Posterior vena cava (tissue), 2 donors: ENCODE measurements around the gene ARHGEF37. TPM values are rescaled to one million over a fixed set of nuclear protein-coding genes. Genes with fewer than 3 reads are reported as not detected.
"Not testable (repeated sequence)": the region's sequence is repeated elsewhere in the genome, so short reads cannot be mapped to it uniquely, and the experiment has no call there.

Source experiments
- DNase-seq: peaks from one replicate; pipeline ENCODE4 v3.0.0-alpha.2; 2020; ENCODE audit warnings: low spot score
- intact Hi-C, 2 donors: fragments of 100-400 bp; cut with DNase I; formaldehyde crosslinking; loops; one replicate each; pipeline versions ENCODE4 v1.14.1 to v1.14.2; 2022 to 2023
- total RNA-seq, 2 donors: library from RNA; stranded (reverse); fragmentation: NEBNext Ultra II Directional; extraction: Animal tissue kit (Norgen Biotek cat#: 25700); gene quantifications; one replicate each; pipeline ENCODE4 v1.2.1, GENCODE V29; 2021
- donor health status: DM: yes; HTN: yes; CAD: no.
- donor health status: DM: yes; HTN: yes; CAD: no.

ARHGEF37 gene
- total RNA-seq, 2 donors from 2014 or later = 10.7 to 11.0 TPM

DNA sequence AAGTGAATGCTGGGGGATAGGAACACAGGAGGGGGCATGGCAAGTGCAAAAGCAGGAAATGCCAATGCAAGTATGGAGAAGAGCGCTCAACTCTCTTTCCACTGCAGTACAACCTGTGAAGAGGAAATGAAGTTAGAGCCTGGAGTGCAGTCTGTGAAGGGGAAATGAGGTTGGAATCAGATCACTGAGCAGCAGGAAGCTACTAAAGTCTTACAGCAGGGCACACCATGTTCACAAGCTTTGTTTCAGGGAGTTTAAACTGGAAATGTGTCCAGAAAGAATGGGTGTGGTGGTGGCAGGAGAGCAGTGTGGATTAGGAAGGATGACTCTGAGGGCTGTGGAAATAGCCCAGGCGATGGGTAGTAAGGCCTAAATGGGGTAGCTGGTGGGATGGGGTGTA, 15.4 kb downstream of the ARHGEF37 start:
- no peak for DNase-seq
- intact Hi-C loops = no loop called here

DNA sequence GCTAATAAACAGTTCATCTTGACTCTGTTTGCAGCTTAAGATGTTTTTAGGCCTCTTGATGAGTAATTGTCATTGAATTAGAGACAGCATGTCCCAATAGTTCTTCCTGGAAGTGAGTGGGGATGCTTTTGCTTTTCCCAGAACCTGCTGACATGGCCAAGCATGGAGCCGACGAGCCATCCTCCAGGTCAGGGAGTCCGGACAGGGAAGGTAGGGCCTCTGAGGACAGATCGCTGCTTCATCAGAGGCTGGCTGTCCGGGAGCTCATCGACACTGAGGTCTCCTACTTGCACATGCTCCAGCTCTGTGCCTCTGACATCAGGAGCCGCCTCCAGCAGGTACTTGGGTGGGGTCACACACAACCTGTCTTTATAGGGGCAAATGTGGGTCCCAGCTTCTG, 16.3 kb downstream of the ARHGEF37 start:
- DNase-seq = no peak
- intact Hi-C loops = no loop called here

DNA sequence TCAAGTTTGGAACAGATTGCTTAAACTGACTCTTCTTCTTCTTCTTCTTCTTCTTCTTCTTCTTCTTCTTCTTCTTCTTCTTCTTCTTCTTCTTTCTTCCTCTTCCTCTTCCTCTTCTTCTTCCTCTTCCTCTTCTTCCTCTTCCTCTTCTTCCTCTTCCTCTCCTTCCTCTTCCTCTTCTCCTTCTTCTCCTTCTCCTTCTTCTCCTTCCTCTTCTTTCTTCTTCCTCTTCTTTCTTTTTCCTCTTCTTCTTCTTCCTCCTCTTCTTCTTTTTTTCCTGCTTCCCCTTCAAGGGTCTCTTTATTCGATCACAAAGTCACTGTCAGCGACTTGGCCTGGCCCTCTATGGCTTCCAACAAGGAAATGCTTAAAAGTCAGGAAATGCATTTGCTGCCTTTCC, 16.9 kb downstream of the ARHGEF37 start:
- intact Hi-C loops, DNase-seq: not testable (repeated sequence)

DNA sequence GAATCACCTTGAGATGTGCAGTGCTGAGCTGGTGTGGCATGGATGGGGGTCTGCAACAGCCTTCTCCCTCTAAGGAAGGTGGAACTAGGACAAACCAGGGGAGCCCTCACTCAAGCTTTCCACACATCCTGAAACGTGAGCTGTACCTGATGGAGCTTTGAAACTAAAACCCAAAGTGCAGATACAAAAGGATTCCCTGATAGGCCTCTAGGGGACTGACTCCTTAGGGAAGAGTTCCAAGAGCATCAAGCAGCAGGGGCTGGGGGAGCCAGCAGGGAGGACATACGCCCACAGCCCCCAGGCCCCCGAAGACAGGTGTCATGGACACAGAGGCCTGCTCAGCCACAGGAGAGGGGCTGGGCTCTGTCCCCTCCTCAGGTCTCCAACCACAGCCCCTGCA, 17.7 kb downstream of the ARHGEF37 start:
- intact Hi-C loops = no loop called here
- DNase-seq = no peak

DNA sequence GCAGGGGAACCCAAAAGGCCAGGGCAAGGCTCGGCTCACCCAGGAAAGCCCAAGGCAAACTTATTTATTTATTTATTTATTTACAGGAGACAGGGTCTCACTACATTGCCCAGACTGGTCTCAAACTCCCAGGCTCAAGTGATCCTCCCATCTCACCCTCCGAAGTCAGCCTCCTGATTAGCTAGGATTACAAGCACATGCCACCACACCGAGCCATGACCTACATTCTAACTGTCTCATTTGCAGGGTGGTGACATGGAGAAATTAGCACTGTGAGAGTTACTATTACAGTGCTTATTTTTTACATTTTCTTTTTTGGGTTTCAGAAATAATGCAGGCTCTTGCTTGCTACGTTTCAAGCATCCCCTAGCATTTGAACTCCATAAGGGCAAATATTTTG, 18.1 kb downstream of the ARHGEF37 start:
- no peak for DNase-seq
- intact Hi-C loops = no loop called here

DNA sequence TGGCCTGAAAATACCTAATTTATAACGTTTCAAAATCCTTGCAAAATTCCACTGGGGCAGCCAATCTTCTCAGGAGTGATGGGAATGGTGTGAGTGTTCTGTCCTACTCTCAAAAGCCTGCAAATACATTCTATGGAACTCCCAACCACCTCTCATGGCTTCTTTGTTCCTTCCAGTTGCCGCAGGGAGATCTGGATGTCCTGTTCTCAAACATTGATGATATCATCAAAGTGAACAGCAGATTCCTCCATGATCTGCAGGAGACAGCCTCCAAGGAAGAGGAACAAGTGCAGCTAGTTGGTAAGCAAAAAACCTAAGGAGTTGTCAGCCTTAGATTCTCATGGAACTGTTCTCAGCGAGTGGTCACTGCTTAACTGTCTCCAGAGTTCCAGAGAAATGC, 19.6 kb downstream of the ARHGEF37 start:
- intact Hi-C loops = no loop called here
- DNase-seq = no peak

DNA sequence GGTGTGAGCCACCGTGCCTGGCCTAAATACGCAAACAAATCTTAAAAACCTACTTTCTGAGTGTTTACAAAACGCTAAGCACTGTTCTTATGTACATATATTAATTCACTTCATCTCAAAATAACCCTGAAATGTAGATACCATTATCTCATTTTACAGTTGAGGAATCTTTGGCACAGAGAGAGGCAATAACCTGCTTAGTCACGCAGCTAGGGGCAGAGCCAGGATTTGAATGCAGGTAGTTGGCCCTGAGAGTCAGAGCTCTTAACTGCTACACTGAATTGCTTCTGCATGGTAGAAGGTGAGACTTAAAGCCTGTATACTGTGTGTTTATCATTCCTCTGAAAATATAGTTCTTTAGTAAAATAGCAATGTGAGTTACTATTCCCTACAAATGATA, 21.9 kb downstream of the ARHGEF37 start:
- no peak for DNase-seq

DNA sequence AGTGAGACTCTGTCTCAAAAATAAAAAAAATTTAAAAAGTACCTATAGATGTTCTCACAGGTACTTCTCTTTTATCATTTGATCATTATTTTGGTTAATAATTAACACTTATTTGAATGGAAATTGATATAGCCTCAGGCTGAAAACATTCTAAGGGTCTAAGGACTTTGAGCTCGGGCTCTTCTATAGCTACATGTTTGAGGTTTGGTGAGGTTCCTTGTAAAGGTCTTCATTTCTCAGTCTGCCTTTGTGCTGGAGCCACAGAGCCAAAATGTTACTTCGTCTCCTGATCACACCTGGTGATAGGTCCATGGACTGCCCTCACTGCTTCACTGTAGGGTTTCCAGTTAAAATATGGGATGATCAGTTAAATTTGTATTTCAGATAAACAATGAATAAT, 22.6 kb downstream of the ARHGEF37 start:
- no peak for DNase-seq
- intact Hi-C loops = no loop called here

More for the DNA sequence above, 21.9 kb downstream of the ARHGEF37 start:
- intact Hi-C loops = no loop called here

DNA sequence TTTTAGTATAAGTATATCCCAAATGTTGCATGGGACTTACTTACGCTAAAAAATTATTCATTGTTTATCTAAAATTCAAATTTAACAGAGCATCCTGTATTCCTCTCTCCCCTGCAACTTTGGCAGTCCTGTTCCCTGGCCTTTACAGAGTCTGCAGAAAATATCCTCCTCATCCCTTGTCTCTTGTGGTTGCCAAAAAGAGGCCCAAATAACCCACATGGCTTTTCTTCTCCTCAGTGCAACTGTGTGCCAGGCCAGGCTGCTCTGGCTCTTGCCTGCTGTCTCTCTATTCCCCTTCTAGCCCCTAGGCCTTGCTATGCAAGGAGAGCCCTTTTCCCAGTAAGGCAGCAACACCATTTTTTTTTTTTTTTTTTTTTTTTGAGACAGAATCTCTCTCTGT, 23.0 kb downstream of the ARHGEF37 start:
- no peak for DNase-seq
- intact Hi-C loops = no loop called here

DNA sequence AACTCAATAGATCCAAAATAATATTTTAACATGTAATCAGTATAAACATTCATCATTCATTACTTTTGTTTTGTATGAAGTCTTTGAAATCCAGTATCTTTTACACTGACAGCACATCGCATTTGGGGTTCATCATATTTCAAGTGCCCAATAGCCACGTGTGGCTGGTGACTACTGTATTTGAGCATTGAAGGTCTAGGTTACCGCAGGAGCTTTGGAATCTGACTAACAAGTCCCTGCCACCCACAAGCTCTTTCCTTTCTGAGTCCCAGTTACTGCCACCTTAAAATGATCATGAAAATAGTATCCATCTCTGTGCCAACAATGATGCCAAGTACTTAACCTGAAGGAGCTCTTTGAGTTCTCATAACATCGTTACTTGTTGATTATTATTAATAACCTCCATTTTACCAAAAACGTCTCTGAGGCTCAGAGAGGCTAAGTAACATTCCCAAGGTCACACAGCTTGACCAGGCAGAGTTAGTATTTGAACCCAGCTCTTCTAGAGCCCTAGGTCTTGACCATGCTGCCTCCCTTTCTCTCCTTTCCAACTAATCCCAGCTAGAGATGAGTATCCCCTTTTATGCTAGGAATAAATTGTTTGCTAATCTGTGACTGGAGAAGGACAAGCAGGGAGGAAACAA, 24.2 kb downstream of the ARHGEF37 start:
- no peak for DNase-seq
- intact Hi-C loops = no loop called here

DNA sequence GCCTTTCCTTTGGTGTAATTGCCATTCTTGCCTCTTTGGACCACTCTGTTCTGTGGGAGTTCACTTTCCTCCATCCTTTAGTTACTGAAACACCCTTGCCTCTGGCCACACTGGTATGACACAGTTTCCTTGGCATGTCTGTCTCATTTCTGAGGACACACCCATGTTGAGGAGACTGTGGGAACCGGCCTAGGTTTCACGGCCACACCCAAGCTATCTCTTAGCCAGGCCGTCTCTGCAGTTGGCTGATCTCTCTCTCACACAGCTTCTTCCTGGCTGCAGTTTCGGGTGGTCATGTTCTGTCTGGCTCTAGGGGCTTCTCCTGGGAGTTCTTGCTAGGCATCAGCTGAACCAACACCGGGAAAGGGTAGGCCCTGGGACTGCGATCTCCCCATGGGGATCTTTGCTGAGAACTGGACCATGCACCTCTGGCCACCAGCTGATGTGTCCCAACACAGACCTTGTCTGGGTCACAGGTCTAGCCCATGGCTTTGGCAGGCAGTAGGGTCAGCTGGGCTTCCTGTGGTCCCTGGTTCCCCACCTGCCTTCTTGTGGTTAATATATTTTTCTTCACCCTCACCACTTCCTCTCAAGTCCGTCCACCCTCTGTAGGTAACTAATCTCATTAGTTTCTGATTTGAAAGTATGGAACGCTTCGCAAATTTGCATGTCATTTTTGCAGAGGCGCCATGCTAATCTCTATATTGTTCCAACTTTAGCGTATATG, 24.9 kb downstream of the ARHGEF37 start:
- intact Hi-C loops = no loop called here

DNA sequence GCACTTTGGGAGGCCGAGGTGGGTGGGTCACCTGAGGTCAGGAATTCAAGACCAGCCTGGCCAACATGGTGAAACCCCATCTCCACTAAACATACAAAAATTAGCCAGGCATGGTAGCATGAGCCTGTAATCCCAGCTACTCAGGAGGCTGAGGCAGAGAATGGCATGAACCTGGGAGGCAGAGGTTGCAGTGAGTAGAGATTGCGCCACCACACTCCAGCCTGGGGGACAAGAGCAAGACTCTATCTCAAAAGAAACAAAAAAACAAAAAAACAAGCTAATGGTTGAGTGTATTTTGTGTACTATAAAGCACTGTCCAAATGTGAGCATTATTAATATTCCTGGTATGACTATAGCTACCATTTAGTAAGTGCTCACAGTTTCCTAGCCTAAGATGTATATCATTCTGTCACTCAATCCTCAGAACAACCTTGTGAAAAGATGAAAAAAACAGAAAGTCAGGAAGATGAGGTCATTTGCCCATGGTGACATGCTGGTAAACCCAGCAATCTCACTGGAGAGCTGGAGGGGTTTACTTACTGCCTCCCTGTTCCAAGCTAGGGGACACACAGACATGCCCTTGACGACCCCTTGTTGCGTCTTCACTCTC, 27.7 kb downstream of the ARHGEF37 start:
- intact Hi-C loops = no loop called here
- no peak for DNase-seq

More for the DNA sequence above, 24.9 kb downstream of the ARHGEF37 start:
- DNase-seq = no peak

DNA sequence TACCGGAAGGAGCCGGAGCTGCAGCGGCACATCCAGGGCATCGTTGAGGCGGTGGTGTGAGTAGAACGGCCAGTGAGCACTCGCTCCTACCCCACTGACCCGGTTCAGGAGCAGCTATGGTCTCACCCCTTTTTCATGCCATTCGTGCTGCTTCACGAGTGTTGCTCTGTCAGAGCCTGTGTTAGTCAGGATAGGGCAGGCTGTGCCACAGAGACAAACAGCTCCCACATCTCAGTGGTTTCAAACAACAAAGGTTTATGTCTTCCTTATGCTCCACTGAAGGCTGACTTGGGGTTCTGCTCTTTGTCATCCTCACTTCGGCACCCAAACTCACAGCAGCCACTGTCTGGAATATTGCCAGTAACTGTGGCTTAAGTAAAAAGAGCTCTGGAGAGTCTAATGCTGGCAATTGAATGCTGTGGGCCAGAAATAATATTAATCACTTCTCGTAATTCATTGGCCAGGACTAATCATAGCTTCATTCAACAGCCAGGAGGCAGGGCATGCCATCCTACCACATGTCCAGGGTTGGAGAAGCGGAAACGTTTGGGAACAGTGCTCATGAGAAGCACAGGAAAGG, 28.4 kb downstream of the ARHGEF37 start:
- no peak for DNase-seq
- intact Hi-C loops = no loop called here

DNA sequence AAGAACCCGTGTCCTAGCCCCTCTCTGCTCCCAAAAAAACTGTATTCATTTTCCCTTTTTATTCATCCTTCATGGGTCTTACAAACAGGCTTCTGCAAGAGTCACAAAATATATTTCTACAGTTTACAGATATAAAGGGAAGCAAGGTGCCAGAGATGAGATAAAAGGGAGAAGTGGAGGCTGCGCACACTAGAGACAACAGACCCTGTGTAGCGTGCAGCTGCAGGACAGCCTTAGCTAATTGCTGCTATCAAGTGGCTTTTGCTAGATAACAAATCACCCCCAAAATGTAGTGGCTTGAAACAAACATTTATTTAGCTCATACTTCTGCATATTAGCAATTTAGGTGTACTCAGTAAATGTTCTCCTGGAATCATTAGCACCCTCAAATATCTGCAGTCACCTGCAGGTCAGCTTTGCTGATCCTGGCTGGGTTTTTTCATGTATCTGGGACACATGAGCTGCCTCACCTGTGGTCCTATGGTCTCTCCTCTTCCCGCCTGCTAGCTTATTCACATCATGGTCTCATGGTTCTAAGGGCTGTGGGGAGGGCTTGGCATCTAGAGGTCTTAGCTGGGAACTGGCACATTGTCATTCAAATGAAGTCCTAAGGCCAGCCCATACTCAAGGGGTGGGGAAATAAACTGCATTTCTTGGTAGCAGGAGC, 29.4 kb downstream of the ARHGEF37 start:
- no peak for DNase-seq
- intact Hi-C loops = no loop called here

DNA sequence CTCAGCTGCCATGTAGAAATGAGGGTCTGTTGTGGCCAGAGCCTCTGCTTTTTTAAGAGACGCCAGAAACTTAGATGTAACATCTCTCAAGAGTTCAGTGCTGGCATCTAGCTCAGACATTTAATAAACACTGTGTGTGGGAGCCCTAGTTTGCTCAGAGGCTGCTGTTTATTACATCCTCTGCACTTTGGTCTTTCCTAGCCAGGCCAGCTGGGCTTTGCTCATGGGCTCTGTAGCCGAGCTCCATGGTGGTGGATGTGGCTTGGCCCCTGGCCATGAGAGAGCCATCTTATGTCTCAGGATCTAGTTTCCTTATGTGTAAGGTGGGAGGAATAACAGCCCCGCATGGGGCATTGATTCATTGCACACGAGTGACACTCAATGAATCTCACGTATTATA, 30.0 kb downstream of the ARHGEF37 start:
- intact Hi-C loops = no loop called here
- no peak for DNase-seq

DNA sequence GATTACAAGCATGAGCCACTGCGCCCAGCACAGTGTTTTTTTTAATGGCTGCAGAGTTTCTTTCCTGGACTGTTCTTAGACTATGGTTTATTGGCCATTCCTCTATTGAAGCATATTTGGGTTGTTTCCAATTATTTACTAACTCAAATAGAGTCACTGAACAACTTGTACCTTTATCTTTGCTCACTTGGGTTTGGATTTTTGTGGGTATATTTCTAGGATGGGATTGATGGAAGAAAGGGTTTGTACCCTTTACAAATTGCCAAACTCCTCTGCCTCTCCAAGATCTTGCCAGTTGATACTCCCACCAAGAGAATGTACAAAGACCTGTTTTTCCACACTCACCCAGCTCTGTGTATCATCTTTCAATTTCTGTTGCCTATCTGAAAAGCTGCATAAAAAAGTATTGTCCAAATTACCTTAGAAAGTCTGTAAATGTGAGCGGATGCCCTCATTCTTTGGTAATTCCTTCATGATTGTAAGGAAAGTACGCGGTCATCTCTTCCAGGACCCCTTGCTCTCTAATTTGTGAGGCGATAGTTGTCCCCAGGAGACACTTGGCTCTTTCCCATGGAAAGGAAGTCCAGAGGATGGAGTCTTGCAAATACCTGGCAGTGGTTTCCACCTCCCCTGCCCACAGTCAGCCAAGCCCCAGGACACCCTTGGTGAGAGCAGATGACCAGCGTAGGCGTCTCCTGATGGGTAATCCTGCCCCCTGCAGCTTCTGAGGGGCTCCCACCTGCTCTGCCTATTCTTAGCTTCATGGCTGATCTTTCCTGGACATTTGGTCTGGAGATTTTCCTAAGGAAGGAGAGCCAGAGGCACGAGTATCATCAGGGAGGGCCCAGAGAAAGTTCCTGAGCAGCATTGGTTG, 33.0 kb downstream of the ARHGEF37 start:
- intact Hi-C loops = no loop called here

DNA sequence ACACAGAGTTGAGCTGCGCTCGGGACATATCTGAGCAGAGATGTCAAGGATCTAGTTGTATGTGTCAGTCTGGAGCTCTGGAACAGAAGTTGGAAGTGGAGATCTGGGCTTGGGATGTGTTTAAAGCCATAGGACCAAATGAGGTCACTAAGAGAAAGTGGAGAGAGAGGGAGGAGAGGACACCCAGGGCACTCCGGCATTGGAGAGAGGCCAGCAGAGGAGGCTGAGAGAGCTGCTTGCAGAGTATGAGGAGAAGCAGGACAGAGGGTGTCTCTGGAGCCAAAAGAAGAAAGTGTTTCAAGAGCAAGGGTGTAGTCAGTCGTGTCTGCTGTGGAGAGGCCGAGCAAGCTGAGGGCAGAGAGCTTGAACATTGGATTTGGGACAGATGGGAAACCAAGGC, 34.7 kb downstream of the ARHGEF37 start:
- intact Hi-C loops = no loop called here
- DNase-seq = no peak

More for the DNA sequence above, 33.0 kb downstream of the ARHGEF37 start:
- no peak for DNase-seq

DNA sequence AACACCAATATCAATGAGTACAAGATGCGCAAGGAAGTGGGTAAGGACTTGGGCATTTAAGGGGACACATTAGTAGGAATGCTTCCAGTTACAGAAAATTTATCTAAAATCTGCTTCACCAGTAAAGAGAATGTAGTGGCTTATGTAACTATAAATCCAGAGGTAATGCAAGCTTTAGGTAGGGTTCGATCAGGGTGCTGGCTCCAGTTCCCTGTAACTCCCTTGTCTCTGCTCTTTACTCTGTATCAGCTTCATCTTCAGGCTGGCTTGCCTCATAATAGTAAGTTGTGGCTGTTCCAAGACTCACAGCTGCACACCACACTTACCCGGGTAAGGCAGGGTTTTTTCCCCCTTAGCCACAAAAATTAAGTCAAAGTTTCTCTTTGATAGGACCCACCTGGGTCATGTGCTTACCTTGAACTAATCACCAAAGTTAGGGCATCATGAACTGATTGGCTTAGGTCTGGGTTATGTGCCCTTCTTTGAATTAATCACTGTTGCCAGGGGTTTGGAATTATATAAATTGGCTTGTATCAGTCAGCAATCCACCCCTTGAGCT, 35.5 kb downstream of the ARHGEF37 start:
- intact Hi-C loops = no loop called here
- no peak for DNase-seq
